H1 (cell line): ENCODE measurements around the gene MYO15B.

Experiments used
- BCL11A ChIP-seq, 2 experiments: IDR thresholded peaks; one replicate each; pipeline ENCODE4 v1.6.1; 2011; ENCODE audit warnings: low read depth in 2 of 2, low read length in 2 of 2, mild to moderate bottlenecking in 2 of 2
- CEBPB ChIP-seq: IDR thresholded peaks from 2 replicates; pipeline ENCODE4 v1.6.1; 2012; ENCODE audit warnings: low read depth, low read length
- CREB1 ChIP-seq: IDR thresholded peaks from 2 replicates; pipeline ENCODE4 v1.6.1; 2012; ENCODE audit warnings: inconsistent platforms
- CTCF ChIP-seq, 3 experiments: IDR thresholded peaks; 1 replicate in 2 of 3; 2 replicates in 1 of 3; pipeline versions ENCODE4 v1.5.1 to v1.6.1; 2011; ENCODE audit warnings: low read length in 3 of 3, mild to moderate bottlenecking in 3 of 3, inconsistent platforms in 2 of 3, low read depth in 1 of 3, moderate library complexity in 1 of 3; ENCODE audit not compliant: insufficient read depth in 1 of 3; ENCODE audit errors: control extremely low read depth in 1 of 3
- EZH2 ChIP-seq: fragments of 200-600 bp; sonication (generic); IDR thresholded peaks from 2 replicates; pipeline ENCODE4 v1.7.1; 2012; ENCODE audit warnings: low read depth, mild to moderate bottlenecking, moderate library complexity, low read length, inconsistent platforms; ENCODE audit not compliant: severe bottlenecking
- POLR2A ChIP-seq, 2 experiments: IDR thresholded peaks; 1 replicate in 1 of 2; 2 replicates in 1 of 2; pipeline ENCODE4 v1.6.1; 2011; ENCODE audit warnings: low read depth in 2 of 2, low read length in 2 of 2, mild to moderate bottlenecking in 2 of 2; ENCODE audit errors: control extremely low read depth in 1 of 2
- POLR2AphosphoS5 ChIP-seq: IDR thresholded peaks from 2 replicates; pipeline ENCODE4 v1.6.1; 2011; ENCODE audit warnings: low read depth, low read length
- RAD21 ChIP-seq, 2 experiments: IDR thresholded peaks in 1 of 2; conservative IDR thresholded peaks in 1 of 2; 2 replicates each; pipeline ENCODE4 v1.6.1; 2011; ENCODE audit warnings: low read depth in 2 of 2, low read length in 2 of 2, improper control_type of control experiment in 1 of 2, inconsistent platforms in 1 of 2, mild to moderate bottlenecking in 1 of 2, moderate library complexity in 1 of 2
- SIN3A ChIP-seq, 2 experiments: IDR thresholded peaks in 1 of 2; conservative IDR thresholded peaks in 1 of 2; 2 replicates each; pipeline ENCODE4 v1.6.1; 2011 to 2012; ENCODE audit warnings: low read length in 2 of 2, improper control_type of control experiment in 1 of 2, low read depth in 1 of 2, mild to moderate bottlenecking in 1 of 2
- SIX5 ChIP-seq: IDR thresholded peaks from 2 replicates; pipeline ENCODE4 v1.6.1; 2011; ENCODE audit warnings: mild to moderate bottlenecking, low read depth, low read length
- TAF1 ChIP-seq: IDR thresholded peaks from 2 replicates; pipeline ENCODE4 v1.6.1; 2011; ENCODE audit warnings: mild to moderate bottlenecking, low read depth, low read length
- USF2 ChIP-seq: IDR thresholded peaks from 2 replicates; pipeline ENCODE4 v1.6.1; 2011; ENCODE audit warnings: low read length, improper control_type of control experiment
- TF ChIP-seq, protein P1 (sequence below): IDR thresholded peaks from 2 replicates; pipeline ENCODE4 v1.6.1; 2012; ENCODE audit warnings: inconsistent platforms

- TF ChIP-seq, protein P1, sequence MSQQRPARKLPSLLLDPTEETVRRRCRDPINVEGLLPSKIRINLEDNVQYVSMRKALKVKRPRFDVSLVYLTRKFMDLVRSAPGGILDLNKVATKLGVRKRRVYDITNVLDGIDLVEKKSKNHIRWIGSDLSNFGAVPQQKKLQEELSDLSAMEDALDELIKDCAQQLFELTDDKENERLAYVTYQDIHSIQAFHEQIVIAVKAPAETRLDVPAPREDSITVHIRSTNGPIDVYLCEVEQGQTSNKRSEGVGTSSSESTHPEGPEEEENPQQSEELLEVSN: no peak
- TF ChIP-seq SIN3A (conservative IDR thresholded peaks at IDR 0.05 in 1 of 2, IDR thresholded peaks at IDR 0.05 in 1 of 2; ENCODE audit: low read depth in 1 of 2, low read length in 2 of 2) (no peak), CREB1 (no peak), POLR2AphosphoS5 (no peak), EZH2 (no peak), TAF1 (no peak), POLR2A (IDR thresholded peaks at IDR 0.05; ENCODE audit: control extremely low read depth in 1 of 2, low read depth in 2 of 2, low read length in 2 of 2) (no peak), SIX5 (no peak), USF2 (no peak), CTCF (IDR thresholded peaks at IDR 0.05; ENCODE audit: control extremely low read depth in 1 of 3, insufficient read depth in 1 of 3, low read depth in 1 of 3, low read length in 3 of 3) (no peak; a peak in 1 of 4 replicates), RAD21 (IDR thresholded peaks at IDR 0.05 in 1 of 2, conservative IDR thresholded peaks at IDR 0.05 in 1 of 2; ENCODE audit: low read depth in 2 of 2, low read length in 2 of 2) (no peak), BCL11A (IDR thresholded peaks at IDR 0.05; ENCODE audit: low read depth in 2 of 2, low read length in 2 of 2) (no peak), CEBPB (no peak)
Measured at GRCh38 chr17:75654176-75654575, 66.6 kb downstream of the MYO15B start.
